OCI-LY3 (cell line): Measurements from ENCODE around the gene PPP1R37.

ENCODE experiments used
- CTCF ChIP-seq: fragments of 200-600, 300-600 bp; sonication (generic); IDR thresholded peaks from 2 replicates; pipeline ENCODE4 v1.5.1; 2014; ENCODE audit warnings: antibody characterized with exemption, low read length, low read depth
- EZH2phosphoT487 ChIP-seq: fragments of 200-600 bp; shearing (Covaris generic); IDR thresholded peaks from 2 replicates; pipeline ENCODE4 v1.6.1; 2018; ENCODE audit warnings: antibody characterized with exemption, mixed run types, low read depth

GRCh38 chr19:45160870-45161737 lies 68.1 kb downstream of the PPP1R37 start, which contains the start of gene NKPD1:
- TF ChIP-seq CTCF (no peak), EZH2phosphoT487 (no peak)
